ENCODE results near the gene NDUFAF2. TPM values are rescaled to one million over a fixed set of nuclear protein-coding genes. Genes with fewer than 3 reads are reported as not detected.

Gene NDUFAF2
- total and polyA plus RNA-seq, 2 experiments from 2014 or later, result 31.6 to 155 TPM

DNA sequence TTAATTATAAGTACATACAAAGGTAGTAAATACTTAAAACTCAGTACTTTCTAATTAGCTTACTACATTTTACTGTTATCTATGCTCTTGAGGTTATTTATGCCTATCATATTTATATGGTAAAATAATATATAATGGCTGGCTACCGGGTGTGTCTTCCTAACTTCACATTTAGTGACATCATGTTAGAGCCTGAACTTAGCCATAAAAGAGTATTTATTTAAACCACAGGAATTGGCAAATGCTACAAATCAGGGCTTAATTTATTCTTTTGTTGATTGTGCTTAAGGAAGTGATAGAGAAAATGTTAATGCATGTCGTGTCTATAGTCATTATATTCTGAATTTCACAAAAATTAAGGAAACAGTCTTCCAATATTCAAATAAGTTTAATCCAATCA lies 73.1 kb downstream of the NDUFAF2 start:
- Histone ChIP-seq H3K9me2 (ENCODE audit: insufficient read depth) (no peaks in the 10 kb centered on the region), H3K4me2 (no peak overlapping the region), H3K4me3 (no peak overlapping the region), H3K36me3 (ENCODE audit: insufficient read depth) (no peaks in the 10 kb centered on the region), H3K4me1 (ENCODE audit: insufficient read depth) (no peaks in the 10 kb centered on the region), H3K27me3 (ENCODE audit: insufficient read depth) (no peaks in the 10 kb centered on the region), H3K79me2 (replicated peaks; ENCODE audit: insufficient read depth) (0 out of 2 replicates have a peak, but pooled peaks cover 10% of the 10 kb centered on the region), H4K20me1 (replicated peaks; ENCODE audit: insufficient read depth) (no peaks in the 10 kb centered on the region), H3K27ac (ENCODE audit: low read depth) (no peak overlapping the region), H3F3A (replicated peaks; ENCODE audit: low read depth) (no peaks in the 10 kb centered on the region), H2AFZ (no peak overlapping the region)
- DNase-seq (ENCODE audit: low spot score), result no peak
- Mint-ChIP-seq H3K27me3 (ENCODE audit: insufficient read depth, low read depth, poor library complexity) (no peaks in the 10 kb centered on the region), H3K36me3 (ENCODE audit: low read depth) (no peaks in the 10 kb centered on the region), H3K4me1 (no peaks in the 10 kb centered on the region; the same call in 2 of the 3 replicates), H3K27ac (no peak overlapping the region), H3K4me3 (no peak overlapping the region), H3K9me3 (no peaks in the 10 kb centered on the region)
- ATAC-seq, result no peak
- TF ChIP-seq STAT1 (IDR thresholded peaks at IDR 0.05; ENCODE audit: unreplicated experiment) (no peak), REST (IDR thresholded peaks at IDR 0.05; ENCODE audit: unreplicated experiment) (no peak), ZNF114 (CRISPR knock-in tag; IDR thresholded peaks at IDR 0.05) (no peak), JUNB (IDR thresholded peaks at IDR 0.05; ENCODE audit: unreplicated experiment) (no peak), POLR2AphosphoS5 (IDR thresholded peaks at IDR 0.05; ENCODE audit: low read depth) (no peak), ETS1 (IDR thresholded peaks at IDR 0.05) (no peak), CTCF (conservative IDR thresholded peaks at IDR 0.05; ENCODE audit: low read depth in 2 of 2) (no peak), ZNF331 (CRISPR knock-in tag; IDR thresholded peaks at IDR 0.05; ENCODE audit: low read depth) (no peak), NANOG (IDR thresholded peaks at IDR 0.05; ENCODE audit: borderline replicate concordance) (no peak)
- TF ChIP-seq, protein P1, sequence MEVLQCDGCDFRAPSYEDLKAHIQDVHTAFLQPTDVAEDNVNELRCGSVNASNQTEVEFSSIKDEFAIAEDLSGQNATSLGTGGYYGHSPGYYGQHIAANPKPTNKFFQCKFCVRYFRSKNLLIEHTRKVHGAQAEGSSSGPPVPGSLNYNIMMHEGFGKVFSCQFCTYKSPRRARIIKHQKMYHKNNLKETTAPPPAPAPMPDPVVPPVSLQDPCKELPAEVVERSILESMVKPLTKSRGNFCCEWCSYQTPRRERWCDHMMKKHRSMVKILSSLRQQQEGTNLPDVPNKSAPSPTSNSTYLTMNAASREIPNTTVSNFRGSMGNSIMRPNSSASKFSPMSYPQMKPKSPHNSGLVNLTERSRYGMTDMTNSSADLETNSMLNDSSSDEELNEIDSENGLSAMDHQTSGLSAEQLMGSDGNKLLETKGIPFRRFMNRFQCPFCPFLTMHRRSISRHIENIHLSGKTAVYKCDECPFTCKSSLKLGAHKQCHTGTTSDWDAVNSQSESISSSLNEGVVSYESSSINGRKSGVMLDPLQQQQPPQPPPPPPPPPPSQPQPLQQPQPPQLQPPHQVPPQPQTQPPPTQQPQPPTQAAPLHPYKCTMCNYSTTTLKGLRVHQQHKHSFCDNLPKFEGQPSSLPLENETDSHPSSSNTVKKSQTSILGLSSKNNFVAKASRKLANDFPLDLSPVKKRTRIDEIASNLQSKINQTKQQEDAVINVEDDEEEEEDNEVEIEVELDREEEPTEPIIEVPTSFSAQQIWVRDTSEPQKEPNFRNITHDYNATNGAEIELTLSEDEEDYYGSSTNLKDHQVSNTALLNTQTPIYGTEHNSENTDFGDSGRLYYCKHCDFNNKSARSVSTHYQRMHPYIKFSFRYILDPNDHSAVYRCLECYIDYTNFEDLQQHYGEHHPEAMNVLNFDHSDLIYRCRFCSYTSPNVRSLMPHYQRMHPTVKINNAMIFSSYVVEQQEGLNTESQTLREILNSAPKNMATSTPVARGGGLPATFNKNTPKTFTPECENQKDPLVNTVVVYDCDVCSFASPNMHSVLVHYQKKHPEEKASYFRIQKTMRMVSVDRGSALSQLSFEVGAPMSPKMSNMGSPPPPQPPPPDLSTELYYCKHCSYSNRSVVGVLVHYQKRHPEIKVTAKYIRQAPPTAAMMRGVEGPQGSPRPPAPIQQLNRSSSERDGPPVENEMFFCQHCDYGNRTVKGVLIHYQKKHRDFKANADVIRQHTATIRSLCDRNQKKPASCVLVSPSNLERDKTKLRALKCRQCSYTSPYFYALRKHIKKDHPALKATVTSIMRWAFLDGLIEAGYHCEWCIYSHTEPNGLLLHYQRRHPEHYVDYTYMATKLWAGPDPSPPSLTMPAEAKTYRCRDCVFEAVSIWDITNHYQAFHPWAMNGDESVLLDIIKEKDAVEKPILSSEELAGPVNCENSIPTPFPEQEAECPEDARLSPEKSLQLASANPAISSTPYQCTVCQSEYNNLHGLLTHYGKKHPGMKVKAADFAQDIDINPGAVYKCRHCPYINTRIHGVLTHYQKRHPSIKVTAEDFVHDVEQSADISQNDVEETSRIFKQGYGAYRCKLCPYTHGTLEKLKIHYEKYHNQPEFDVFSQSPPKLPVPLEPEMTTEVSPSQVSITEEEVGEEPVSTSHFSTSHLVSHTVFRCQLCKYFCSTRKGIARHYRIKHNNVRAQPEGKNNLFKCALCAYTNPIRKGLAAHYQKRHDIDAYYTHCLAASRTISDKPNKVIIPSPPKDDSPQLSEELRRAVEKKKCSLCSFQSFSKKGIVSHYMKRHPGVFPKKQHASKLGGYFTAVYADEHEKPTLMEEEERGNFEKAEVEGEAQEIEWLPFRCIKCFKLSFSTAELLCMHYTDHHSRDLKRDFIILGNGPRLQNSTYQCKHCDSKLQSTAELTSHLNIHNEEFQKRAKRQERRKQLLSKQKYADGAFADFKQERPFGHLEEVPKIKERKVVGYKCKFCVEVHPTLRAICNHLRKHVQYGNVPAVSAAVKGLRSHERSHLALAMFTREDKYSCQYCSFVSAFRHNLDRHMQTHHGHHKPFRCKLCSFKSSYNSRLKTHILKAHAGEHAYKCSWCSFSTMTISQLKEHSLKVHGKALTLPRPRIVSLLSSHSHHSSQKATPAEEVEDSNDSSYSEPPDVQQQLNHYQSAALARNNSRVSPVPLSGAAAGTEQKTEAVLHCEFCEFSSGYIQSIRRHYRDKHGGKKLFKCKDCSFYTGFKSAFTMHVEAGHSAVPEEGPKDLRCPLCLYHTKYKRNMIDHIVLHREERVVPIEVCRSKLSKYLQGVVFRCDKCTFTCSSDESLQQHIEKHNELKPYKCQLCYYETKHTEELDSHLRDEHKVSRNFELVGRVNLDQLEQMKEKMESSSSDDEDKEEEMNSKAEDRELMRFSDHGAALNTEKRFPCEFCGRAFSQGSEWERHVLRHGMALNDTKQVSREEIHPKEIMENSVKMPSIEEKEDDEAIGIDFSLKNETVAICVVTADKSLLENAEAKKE (CRISPR knock-in tag; IDR thresholded peaks at IDR 0.05), result no peak

Data from GM23338 (cell line).